Midbrain (tissue), 1 donor: Measurements from ENCODE around the gene OR4D11.
"Not testable (repeated sequence)": the region's sequence is repeated elsewhere in the genome, so short reads cannot be mapped to it uniquely, and the experiment has no call there.

Experiments used
- DNase-seq: peaks from one replicate; lab custom pipeline; 2025; lab: John Stamatoyannopoulos, UW

The OR4D11 gene

GRCh38 chr11:59503276-59503675 is at the start of gene OR4D11:
OR4D11 (plus strand) TSS chr11:59503576; CDS start chr11:59503576, 0 bp downstream.
- no peak for DNase-seq

- DNase-seq: no peak
These were observed 46.7 kb upstream of the OR4D11 start, which contains the start of gene OR4D6 for GRCh38 chr11:59456661-59457060. OR4D6 (plus strand) TSS chr11:59456961; CDS start chr11:59456961, 0 bp downstream.

GRCh38 chr11:59459916-59460315 is 43.5 kb upstream of the OR4D11 start:
- no peak for DNase-seq

GRCh38 chr11:59463190-59463641 is 40.2 kb upstream of the OR4D11 start:
- DNase-seq: no peak

GRCh38 chr11:59473015-59473414 is 30.4 kb upstream of the OR4D11 start, which contains the start of gene OR4D10:
OR4D10 (plus strand) TSS chr11:59473315; CDS start chr11:59477430, 4,115 bp downstream.
- DNase-seq: no peak

GRCh38 chr11:59475176-59475575 is 28.2 kb upstream of the OR4D11 start:
- no peak for DNase-seq

- DNase-seq: no peak
These were observed 23.5 kb upstream of the OR4D11 start for GRCh38 chr11:59479906-59480305.

GRCh38 chr11:59480359-59480758 is 23.0 kb upstream of the OR4D11 start:
- DNase-seq: no peak

GRCh38 chr11:59501931-59502330 is 1.4 kb upstream of the OR4D11 start:
- DNase-seq: no peak

GRCh38 chr11:59510941-59511589 is 7.7 kb downstream of the OR4D11 start, which contains the start of gene OR4D9:
OR4D9 (plus strand) TSS chr11:59511539; CDS start chr11:59514913, 3,374 bp downstream.
- no peak for DNase-seq

- DNase-seq: no peak
These were observed 8.3 kb downstream of the OR4D11 start for GRCh38 chr11:59511675-59512074.

GRCh38 chr11:59520139-59520538 is 16.8 kb downstream of the OR4D11 start:
- not testable (repeated sequence) for DNase-seq

- DNase-seq: no peak
These were observed 17.4 kb downstream of the OR4D11 start for GRCh38 chr11:59520741-59521140.

- DNase-seq: no peak
These were observed 20.2 kb downstream of the OR4D11 start for GRCh38 chr11:59523541-59523940.

- no peak for DNase-seq
These were observed 25.3 kb downstream of the OR4D11 start for GRCh38 chr11:59528711-59529110.

GRCh38 chr11:59532620-59533019 is 29.2 kb downstream of the OR4D11 start:
- DNase-seq: no peak

- DNase-seq: no peak
These were observed 31.3 kb downstream of the OR4D11 start for GRCh38 chr11:59534676-59535075.

- DNase-seq: no peak
These were observed 38.9 kb downstream of the OR4D11 start for GRCh38 chr11:59542142-59542810.

GRCh38 chr11:59543713-59544112 is 40.3 kb downstream of the OR4D11 start:
- DNase-seq: not testable (repeated sequence)

GRCh38 chr11:59544869-59545178 is 41.4 kb downstream of the OR4D11 start:
- DNase-seq: no peak

- DNase-seq: no peak
These were observed 42.0 kb downstream of the OR4D11 start for GRCh38 chr11:59545179-59546020.

GRCh38 chr11:59547605-59548308 is 44.4 kb downstream of the OR4D11 start:
- DNase-seq: not testable (repeated sequence)
